ENCODE results near the gene DDX46. TPM values are rescaled to one million over a fixed set of nuclear protein-coding genes. Genes with fewer than 3 reads are reported as not detected.
"Not testable (repeated sequence)": the region's sequence is repeated elsewhere in the genome, so short reads cannot be mapped to it uniquely, and the experiment has no call there.

DDX46 gene
- total and polyA plus RNA-seq, 4 donors, result 34.9 to 54.8 (median 46.3) TPM

DNA sequence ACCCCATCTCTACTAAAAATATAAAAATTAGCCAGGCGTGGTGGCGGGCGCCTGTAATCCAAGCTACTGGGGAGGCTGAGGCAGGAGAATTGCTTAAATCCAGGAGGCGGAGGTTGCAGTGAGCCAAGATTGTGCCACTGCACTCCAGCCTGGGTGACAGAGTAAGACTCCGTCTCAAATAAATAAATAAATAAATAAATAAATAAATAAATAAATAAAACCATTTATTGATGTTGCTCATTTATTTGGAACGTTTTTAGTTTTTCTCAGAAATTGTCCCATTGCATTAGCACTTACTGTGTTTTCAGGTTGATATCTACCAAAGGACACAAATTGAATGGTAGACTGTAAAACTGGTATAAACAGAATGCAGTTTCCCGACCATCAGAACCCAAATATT lies 97.9 kb downstream of the DDX46 start:
- WGBS (ENCODE audit: insufficient coverage), result no CpG with 5 or more reads among the region's 7 CpGs
- not testable (repeated sequence) for H3K27ac ChIP-seq (ENCODE audit: low read depth, low read length)
- H3K36me3 ChIP-seq (ENCODE audit: control insufficient read depth, insufficient read depth, low read length), result peaks cover 26% of the 10 kb centered on the region

GRCh38 chr5:134857401-134857800 lies 98.8 kb downstream of the DDX46 start:
- H3K27me3 ChIP-seq (ENCODE audit: control insufficient read depth, insufficient read depth, low read length), result no peaks in the 10 kb centered on the region
- H3K4me1 ChIP-seq (ENCODE audit: control insufficient read depth, insufficient read depth, low read length), result no peaks in the 10 kb centered on the region
- no peak overlapping the region for H3K27ac ChIP-seq (ENCODE audit: low read depth, low read length)
- no peak overlapping the region for H3K4me3 ChIP-seq (ENCODE audit: low read depth, low read length)
- WGBS (ENCODE audit: insufficient coverage), result no CpG with 5 or more reads among the region's 3 CpGs
- H3K36me3 ChIP-seq (ENCODE audit: control insufficient read depth, insufficient read depth, low read length), result peaks cover 30% of the 10 kb centered on the region
- no peaks in the 10 kb centered on the region for H3K9me3 ChIP-seq (ENCODE audit: control insufficient read depth, insufficient read depth, low read length)
- no peak for DNase-seq (ENCODE audit: low read depth in 4 of 6, low spot score in 6 of 6)

More for the DNA sequence above, 97.9 kb downstream of the DDX46 start:
- not testable (repeated sequence) for H3K4me3 ChIP-seq (ENCODE audit: low read depth, low read length); DNase-seq (ENCODE audit: low read depth in 4 of 6, low spot score in 6 of 6); H3K9me3 ChIP-seq (ENCODE audit: control insufficient read depth, insufficient read depth, low read length); H3K27me3 ChIP-seq (ENCODE audit: control insufficient read depth, insufficient read depth, low read length); H3K4me1 ChIP-seq (ENCODE audit: control insufficient read depth, insufficient read depth, low read length)

DNA sequence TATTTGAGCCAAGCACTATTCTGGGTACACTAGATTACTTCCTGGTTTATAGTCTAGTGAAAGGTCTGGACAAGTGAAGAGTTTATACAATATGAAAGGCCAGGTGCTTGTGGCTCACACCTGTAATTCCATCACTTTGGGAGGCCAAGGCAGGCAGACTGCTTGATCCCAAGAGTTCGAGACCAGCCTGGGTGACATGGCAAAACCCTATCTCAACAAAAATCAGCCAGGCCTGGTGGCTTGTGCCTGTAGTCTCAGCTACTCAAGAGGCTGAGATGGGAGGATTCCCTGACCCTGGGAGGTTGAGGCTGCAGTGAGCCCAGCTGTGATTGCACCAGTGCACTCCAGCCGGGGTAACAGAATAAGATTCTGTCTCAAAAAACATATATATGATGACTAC lies 106.1 kb downstream of the DDX46 start:
- 100% methylated on average over 1 of the region's 2 CpGs for whole genome bisulfite sequencing (ENCODE audit: insufficient coverage)
- Histone ChIP-seq H3K4me3 (ENCODE audit: low read depth, low read length) (no peak overlapping the region), H3K27ac (ENCODE audit: low read depth, low read length) (no peak overlapping the region), H3K9me3 (ENCODE audit: control insufficient read depth, insufficient read depth, low read length) (no peaks in the 10 kb centered on the region), H3K4me1 (ENCODE audit: control insufficient read depth, insufficient read depth, low read length) (no peaks in the 10 kb centered on the region), H3K27me3 (ENCODE audit: control insufficient read depth, insufficient read depth, low read length) (no peaks in the 10 kb centered on the region), H3K36me3 (ENCODE audit: control insufficient read depth, insufficient read depth, low read length) (peaks cover 15% of the 10 kb centered on the region)
- no peak for DNase-seq (ENCODE audit: low read depth in 4 of 6, low spot score in 6 of 6)

DNA sequence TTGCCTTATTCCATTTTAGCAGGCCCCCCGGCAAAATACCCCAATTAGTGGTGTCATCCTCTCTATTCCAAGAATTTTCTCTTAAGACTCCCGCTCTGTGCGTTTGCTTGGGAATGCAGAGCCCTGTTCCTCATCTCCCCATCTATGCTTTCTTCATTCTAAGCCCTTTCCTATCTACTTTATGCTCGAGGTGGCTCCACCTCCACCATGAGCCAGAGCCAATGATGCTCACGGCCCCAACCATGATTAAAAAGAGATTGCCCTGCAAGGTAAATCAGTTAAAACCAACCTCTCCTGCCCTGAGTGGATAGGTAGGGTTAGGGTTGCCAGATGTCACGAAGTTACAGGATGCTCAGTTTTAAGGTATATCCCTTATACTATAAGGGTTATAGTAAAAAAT lies 114.9 kb downstream of the DDX46 start:
- Histone ChIP-seq H3K9me3 (ENCODE audit: control insufficient read depth, insufficient read depth, low read length) (no peaks in the 10 kb centered on the region), H3K27ac (ENCODE audit: low read depth, low read length) (peak overlapping the region; percentile 96), H3K4me3 (ENCODE audit: low read depth, low read length) (peak overlapping the region; percentile 79), H3K27me3 (ENCODE audit: control insufficient read depth, insufficient read depth, low read length) (no peaks in the 10 kb centered on the region), H3K36me3 (ENCODE audit: control insufficient read depth, insufficient read depth, low read length) (peaks cover 3% of the 10 kb centered on the region), H3K4me1 (ENCODE audit: control insufficient read depth, insufficient read depth, low read length) (peaks cover 22% of the 10 kb centered on the region)
- DNase-seq (ENCODE audit: low read depth in 4 of 6, low spot score in 6 of 6), result peak in 3 of 6 donors; percentile 5 to 72 (median 31)
- WGBS (ENCODE audit: insufficient coverage), result 100% methylated on average over 2 of the region's 6 CpGs

GRCh38 chr5:134873987-134874830 lies 115.6 kb downstream of the DDX46 start, which contains the start of gene TXNDC15:
Gene TXNDC15, plus strand, starts transcription at chr5:134874371. Its CDS starts 57 bp downstream, at chr5:134874428.
- WGBS (ENCODE audit: insufficient coverage), result 2% methylated on average over 70 of the region's 79 CpGs
- Histone ChIP-seq H3K4me1 (ENCODE audit: control insufficient read depth, insufficient read depth, low read length) (peaks cover 22% of the 10 kb centered on the region), H3K4me3 (ENCODE audit: low read depth, low read length) (peak within 1 kb of the TSS; percentile 79), H3K27me3 (ENCODE audit: control insufficient read depth, insufficient read depth, low read length) (no peaks in the 10 kb centered on the region), H3K9me3 (ENCODE audit: control insufficient read depth, insufficient read depth, low read length) (no peaks in the 10 kb centered on the region), H3K27ac (ENCODE audit: low read depth, low read length) (peak within 1 kb of the TSS; percentile 96), H3K36me3 (ENCODE audit: control insufficient read depth, insufficient read depth, low read length) (peaks cover 3% of the 10 kb centered on the region)
- DNase-seq (ENCODE audit: low read depth in 4 of 6, low spot score in 6 of 6), result peak; percentile 77 to 97 (median 84)

GRCh38 chr5:134874831-134875655 lies 116.5 kb downstream of the DDX46 start:
- no peaks in the 10 kb centered on the region for H3K27me3 ChIP-seq (ENCODE audit: control insufficient read depth, insufficient read depth, low read length)
- peak overlapping the region; percentile 79 for H3K4me3 ChIP-seq (ENCODE audit: low read depth, low read length)
- WGBS (ENCODE audit: insufficient coverage), result 6% methylated on average over 15 of the region's 20 CpGs
- no peaks in the 10 kb centered on the region for H3K9me3 ChIP-seq (ENCODE audit: control insufficient read depth, insufficient read depth, low read length)
- peak; percentile 60 to 93 (median 78) for DNase-seq (ENCODE audit: low read depth in 4 of 6, low spot score in 6 of 6)
- peak overlapping the region; percentile 96 for H3K27ac ChIP-seq (ENCODE audit: low read depth, low read length)
- H3K4me1 ChIP-seq (ENCODE audit: control insufficient read depth, insufficient read depth, low read length), result peaks cover 22% of the 10 kb centered on the region
- H3K36me3 ChIP-seq (ENCODE audit: control insufficient read depth, insufficient read depth, low read length), result peaks cover 3% of the 10 kb centered on the region

DNA sequence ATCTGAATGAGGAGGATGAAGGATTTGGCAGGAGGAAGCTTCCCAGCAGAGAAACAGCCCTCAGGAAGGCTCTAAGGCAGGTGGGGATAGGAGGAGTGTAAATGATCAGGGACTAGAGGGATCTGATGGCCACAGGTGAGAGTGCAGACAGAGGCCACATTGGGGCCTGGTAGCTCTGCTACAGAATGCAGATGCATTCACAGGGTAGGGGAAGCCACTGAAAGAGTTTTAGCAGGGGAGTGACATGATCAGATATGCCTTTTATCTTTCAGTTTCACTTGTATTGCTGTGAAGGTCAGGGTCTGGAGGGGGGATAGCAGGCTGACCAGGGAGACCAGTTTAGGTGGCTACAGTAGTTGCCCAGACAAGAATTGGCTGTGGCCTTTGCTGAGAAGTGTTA lies 118.6 kb downstream of the DDX46 start:
- H3K27ac ChIP-seq (ENCODE audit: low read depth, low read length), result no peak overlapping the region
- H3K4me3 ChIP-seq (ENCODE audit: low read depth, low read length), result no peak overlapping the region
- no peak for DNase-seq (ENCODE audit: low read depth in 4 of 6, low spot score in 6 of 6)
- no peaks in the 10 kb centered on the region for H3K27me3 ChIP-seq (ENCODE audit: control insufficient read depth, insufficient read depth, low read length)
- H3K9me3 ChIP-seq (ENCODE audit: control insufficient read depth, insufficient read depth, low read length), result no peaks in the 10 kb centered on the region
- peaks cover 3% of the 10 kb centered on the region for H3K36me3 ChIP-seq (ENCODE audit: control insufficient read depth, insufficient read depth, low read length)
- peaks cover 22% of the 10 kb centered on the region for H3K4me1 ChIP-seq (ENCODE audit: control insufficient read depth, insufficient read depth, low read length)

DNA sequence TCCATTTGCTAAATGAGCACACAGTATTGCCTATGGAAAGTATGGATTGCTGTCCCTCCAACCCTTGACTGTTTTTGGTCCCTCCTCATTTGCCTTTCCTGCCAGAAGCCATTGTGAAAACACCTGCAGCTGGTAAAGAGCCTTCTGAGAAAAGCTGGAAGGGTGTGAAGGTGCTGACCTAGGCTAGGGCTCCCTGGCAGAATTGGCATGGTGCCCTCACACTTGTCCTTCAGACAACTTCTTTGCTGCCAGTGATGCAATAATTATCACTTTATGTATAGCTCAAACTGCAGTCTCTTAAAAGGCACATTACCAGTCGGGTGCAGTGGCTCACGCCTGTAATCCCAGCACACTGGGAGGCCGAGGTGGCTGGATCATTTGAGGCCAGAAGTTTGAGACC lies 119.8 kb downstream of the DDX46 start:
- no peak for DNase-seq (ENCODE audit: low read depth in 4 of 6, low spot score in 6 of 6)
- H3K4me3 ChIP-seq (ENCODE audit: low read depth, low read length), result no peak overlapping the region
- peaks cover 21% of the 10 kb centered on the region for H3K4me1 ChIP-seq (ENCODE audit: control insufficient read depth, insufficient read depth, low read length)
- peaks cover 3% of the 10 kb centered on the region for H3K36me3 ChIP-seq (ENCODE audit: control insufficient read depth, insufficient read depth, low read length)
- WGBS (ENCODE audit: insufficient coverage), result 90% methylated on average over 2 of the region's 3 CpGs
- H3K27ac ChIP-seq (ENCODE audit: low read depth, low read length), result no peak overlapping the region
- H3K9me3 ChIP-seq (ENCODE audit: control insufficient read depth, insufficient read depth, low read length), result no peaks in the 10 kb centered on the region
- H3K27me3 ChIP-seq (ENCODE audit: control insufficient read depth, insufficient read depth, low read length), result no peaks in the 10 kb centered on the region

GRCh38 chr5:134879456-134879855 lies 120.9 kb downstream of the DDX46 start:
- no peak overlapping the region for H3K27ac ChIP-seq (ENCODE audit: low read depth, low read length)
- peaks cover 14% of the 10 kb centered on the region for H3K4me1 ChIP-seq (ENCODE audit: control insufficient read depth, insufficient read depth, low read length)
- H3K36me3 ChIP-seq (ENCODE audit: control insufficient read depth, insufficient read depth, low read length), result peaks cover 3% of the 10 kb centered on the region
- DNase-seq (ENCODE audit: low read depth in 4 of 6, low spot score in 6 of 6), result no peak
- H3K4me3 ChIP-seq (ENCODE audit: low read depth, low read length), result no peak overlapping the region
- no peaks in the 10 kb centered on the region for H3K9me3 ChIP-seq (ENCODE audit: control insufficient read depth, insufficient read depth, low read length)
- 53% methylated on average over 3 of the region's 3 CpGs for WGBS (ENCODE audit: insufficient coverage)
- H3K27me3 ChIP-seq (ENCODE audit: control insufficient read depth, insufficient read depth, low read length), result no peaks in the 10 kb centered on the region
